Choroid plexus epithelial cell (primary cell): ENCODE data around the gene KCNJ14.

Experiments
- DNase-seq: peaks from one replicate; pipeline ENCODE4 v3.0.0-alpha.2; 2010; ENCODE audit warnings: low read depth
- H3K4me3 ChIP-seq: 2 replicates; pipeline ENCODE4 v1.5.1; 2011; ENCODE audit warnings: low read depth, mild to moderate bottlenecking, control low read depth, low read length, moderate library complexity
- CTCF ChIP-seq: conservative IDR thresholded peaks from 2 replicates; pipeline ENCODE4 v1.5.1; 2011; ENCODE audit warnings: low read depth, mild to moderate bottlenecking, control low read depth, inconsistent platforms, low read length, moderate library complexity

Gene KCNJ14

GRCh38 chr19:48508729-48509411 is 53.5 kb downstream of the KCNJ14 start:
- TF ChIP-seq CTCF: no peak
- no peak for DNase-seq
- H3K4me3 ChIP-seq: no peak overlapping the region

GRCh38 chr19:48509467-48510194 is 54.3 kb downstream of the KCNJ14 start:
- no peak overlapping the region for H3K4me3 ChIP-seq
- no peak for TF ChIP-seq CTCF
- no peak for DNase-seq

DNA sequence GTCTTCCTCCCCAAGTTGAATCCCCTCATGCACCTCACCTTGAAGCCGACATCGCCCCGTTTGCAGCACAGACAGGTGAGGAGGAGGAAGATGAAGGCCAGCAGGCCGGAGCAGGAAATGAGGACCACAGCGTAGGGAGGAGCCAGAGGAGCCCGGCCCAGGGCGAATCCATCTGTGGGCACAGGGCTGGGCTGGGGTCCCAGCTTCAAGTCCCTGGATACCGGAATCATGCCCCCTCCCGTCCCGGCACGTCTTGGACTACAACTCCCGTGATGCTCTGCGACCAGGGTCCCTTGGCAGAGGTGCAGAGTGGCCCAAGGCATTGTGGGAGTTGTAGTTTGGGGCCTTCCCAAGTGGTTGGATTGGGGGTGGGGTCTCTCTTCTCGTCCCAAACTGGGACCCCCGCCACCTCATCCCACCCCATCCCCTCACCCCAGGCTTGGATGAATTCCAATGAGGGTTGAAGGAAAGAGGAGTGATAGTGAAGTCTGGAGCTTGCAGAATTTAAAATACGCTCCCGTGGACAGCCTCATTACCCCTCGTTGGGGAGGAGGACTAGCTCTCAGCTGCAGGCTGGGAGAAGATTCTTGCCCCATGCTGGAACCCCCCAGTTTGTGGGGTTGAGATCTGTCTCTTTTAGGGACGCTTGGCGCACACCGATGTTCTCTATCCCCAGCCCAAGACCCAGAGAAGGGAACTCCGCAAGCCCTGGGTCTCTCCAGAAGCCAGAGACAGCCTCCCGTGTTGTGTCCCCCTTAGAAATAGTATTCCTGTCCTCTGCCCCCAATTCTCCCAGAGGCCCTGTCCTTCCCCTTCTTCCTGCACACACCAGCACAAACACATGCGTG is 55.3 kb downstream of the KCNJ14 start:
- DNase-seq: peak; percentile 61
- H3K4me3 ChIP-seq: no peak overlapping the region
- no peak for TF ChIP-seq CTCF

DNA sequence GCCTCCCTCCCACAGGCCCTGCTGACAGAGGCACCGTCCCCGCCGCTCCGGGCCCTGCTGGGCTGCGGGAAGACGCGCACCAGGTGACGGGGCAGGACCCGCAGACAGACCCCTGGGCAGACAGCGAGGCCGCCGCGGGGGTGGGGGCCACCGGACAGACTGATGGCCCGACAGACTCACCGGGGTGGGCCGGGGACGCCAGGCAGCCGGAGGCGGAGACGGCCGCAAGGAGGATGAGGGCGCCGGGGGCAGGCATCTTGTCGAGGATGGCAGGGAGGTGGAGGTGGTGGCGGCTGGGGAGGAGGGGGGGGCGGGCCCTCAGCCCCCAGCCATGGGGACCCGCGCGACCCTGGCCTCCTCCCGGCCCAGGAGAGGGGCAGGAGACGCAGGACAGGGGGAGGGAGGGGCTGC is 56.0 kb downstream of the KCNJ14 start:
- no peak for DNase-seq
- H3K4me3 ChIP-seq: no peak overlapping the region

DNA sequence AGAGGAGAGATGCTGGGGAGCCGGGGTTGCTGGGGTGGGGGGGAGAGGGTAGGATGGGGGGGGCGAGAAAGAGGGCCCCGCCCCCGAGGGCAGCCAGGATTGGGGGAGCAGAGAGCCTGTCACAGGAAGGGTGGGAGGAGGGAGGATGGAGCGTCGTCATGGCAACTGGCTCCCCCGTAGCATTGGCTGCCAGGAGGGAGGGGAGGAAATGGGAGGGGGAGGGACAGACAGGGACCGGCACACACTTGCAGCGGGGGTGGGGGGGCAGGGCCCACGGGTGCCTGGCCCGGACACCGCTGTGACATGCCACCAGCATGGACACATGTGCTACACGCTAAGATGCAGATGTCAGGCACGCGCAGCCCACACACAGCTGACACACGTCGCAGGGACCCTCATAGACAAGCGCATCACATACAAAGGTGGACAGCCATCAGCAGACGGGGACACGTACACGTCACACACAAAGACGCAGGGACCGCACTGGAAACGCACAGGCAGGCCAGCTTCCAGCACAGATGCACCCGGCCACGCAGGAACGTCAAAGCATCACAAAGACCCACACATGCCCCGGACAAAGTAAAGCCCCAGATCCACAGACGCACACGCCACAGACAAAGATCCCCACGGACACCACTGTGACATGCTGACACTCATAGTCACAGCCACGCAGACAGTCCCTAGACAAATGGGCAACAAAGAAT is 56.6 kb downstream of the KCNJ14 start, which contains the start of gene LMTK3:
Gene LMTK3, minus strand, starts transcription at position 36 of the 704 bp plus-strand sequence. CDS start 259 bp downstream, outside the sequence.
- no peak within 1 kb of the TSS for H3K4me3 ChIP-seq
- DNase-seq: no peak
- TF ChIP-seq CTCF: no peak

More for the DNA sequence above, 56.0 kb downstream of the KCNJ14 start:
- TF ChIP-seq CTCF: no peak

DNA sequence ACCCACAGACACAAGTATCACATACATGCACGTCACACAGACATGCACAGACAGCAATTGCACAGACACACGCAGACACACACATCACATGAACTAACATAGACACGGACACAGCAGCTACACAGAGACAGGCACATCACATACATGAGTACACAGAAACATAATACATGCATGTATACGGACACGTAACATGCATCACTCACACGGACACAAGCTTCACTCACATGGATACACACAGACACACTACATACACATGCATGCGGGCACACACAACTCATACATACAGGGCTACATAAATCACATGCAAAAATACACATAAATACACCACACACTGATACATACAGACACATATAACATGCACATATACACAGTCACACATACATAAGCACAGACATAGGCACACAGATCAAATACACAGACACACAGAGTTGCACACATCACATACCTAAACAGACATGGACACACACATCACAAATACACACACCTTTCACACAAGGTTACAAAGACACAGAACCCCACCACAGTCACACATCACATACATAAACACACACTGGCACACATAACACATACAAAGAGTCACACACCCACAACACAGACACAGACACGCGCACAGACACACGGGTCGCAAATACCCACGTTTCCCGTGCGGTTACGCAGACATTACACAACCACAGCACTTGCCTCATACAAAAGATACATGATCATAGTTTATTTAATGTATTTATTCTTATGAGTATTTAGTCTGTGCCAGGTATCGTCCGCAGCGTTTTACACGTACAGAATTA is 57.3 kb downstream of the KCNJ14 start:
- no peak for TF ChIP-seq CTCF
- no peak overlapping the region for H3K4me3 ChIP-seq
- DNase-seq: no peak
